Bronchial epithelial cell (primary cell): ENCODE measurements around the gene KCNK3. TPM values are rescaled to one million over a fixed set of nuclear protein-coding genes. Genes with fewer than 3 reads are reported as not detected.

Source experiments
- DNase-seq: peaks from one replicate; pipeline ENCODE4 v3.0.0-alpha.2; 2010; ENCODE audit warnings: low read depth
- FAIRE-seq: peaks from 2 replicates; lab custom pipeline; 2011; peaks lifted over from hg19 to GRCh38; lab: Jason Lieb, UNC
- H3K27me3 ChIP-seq: 2 replicates; pipeline ENCODE4 v1.5.1; 2011; ENCODE audit warnings: low read length; ENCODE audit not compliant: control insufficient read depth, insufficient read depth
- H3K36me3 ChIP-seq: 2 replicates; pipeline ENCODE4 v1.5.1; 2011; ENCODE audit warnings: low read length; ENCODE audit not compliant: control insufficient read depth, insufficient read depth
- H3K4me3 ChIP-seq: 2 replicates; pipeline ENCODE4 v1.5.1; 2011; ENCODE audit warnings: mild to moderate bottlenecking, low read depth, low read length, control low read depth
- total RNA-seq: library from RNA; depleted of rRNA; stranded (reverse); fragments of >200 nt; gene quantifications from 2 replicates; pipeline ENCODE4 v1.2.1, GENCODE V29; 2014
- TF ChIP-seq, protein P1 (sequence below): IDR thresholded peaks from 2 replicates; pipeline ENCODE4 v1.5.1; 2011; ENCODE audit warnings: mild to moderate bottlenecking, moderate library complexity, low read length, control low read depth, inconsistent platforms; ENCODE audit not compliant: insufficient read depth, severe bottlenecking

Gene KCNK3
- total RNA-seq, 1 donor from 2014 or later = not detected

DNA sequence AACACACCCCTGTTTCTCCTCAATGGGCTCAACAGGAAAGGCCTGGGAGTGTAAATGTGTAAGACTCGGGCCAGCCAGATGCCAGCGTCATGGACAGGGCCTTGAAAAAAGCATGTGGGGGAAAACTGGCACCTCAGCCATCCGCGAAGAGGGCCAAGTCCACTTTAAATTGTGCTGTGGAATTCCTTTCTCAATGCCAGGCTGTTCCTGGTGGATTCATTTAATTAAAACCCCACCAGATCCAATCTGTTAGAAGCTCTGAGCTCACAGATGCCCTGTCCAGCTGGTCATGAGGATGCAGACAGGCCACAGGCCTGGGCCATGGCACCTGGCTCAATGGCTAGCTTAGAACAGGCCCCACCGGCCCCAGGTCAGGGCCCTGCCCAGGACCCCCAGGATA, 24.8 kb downstream of the KCNK3 start:
- TF ChIP-seq, protein P1, sequence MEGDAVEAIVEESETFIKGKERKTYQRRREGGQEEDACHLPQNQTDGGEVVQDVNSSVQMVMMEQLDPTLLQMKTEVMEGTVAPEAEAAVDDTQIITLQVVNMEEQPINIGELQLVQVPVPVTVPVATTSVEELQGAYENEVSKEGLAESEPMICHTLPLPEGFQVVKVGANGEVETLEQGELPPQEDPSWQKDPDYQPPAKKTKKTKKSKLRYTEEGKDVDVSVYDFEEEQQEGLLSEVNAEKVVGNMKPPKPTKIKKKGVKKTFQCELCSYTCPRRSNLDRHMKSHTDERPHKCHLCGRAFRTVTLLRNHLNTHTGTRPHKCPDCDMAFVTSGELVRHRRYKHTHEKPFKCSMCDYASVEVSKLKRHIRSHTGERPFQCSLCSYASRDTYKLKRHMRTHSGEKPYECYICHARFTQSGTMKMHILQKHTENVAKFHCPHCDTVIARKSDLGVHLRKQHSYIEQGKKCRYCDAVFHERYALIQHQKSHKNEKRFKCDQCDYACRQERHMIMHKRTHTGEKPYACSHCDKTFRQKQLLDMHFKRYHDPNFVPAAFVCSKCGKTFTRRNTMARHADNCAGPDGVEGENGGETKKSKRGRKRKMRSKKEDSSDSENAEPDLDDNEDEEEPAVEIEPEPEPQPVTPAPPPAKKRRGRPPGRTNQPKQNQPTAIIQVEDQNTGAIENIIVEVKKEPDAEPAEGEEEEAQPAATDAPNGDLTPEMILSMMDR = no peak

DNA sequence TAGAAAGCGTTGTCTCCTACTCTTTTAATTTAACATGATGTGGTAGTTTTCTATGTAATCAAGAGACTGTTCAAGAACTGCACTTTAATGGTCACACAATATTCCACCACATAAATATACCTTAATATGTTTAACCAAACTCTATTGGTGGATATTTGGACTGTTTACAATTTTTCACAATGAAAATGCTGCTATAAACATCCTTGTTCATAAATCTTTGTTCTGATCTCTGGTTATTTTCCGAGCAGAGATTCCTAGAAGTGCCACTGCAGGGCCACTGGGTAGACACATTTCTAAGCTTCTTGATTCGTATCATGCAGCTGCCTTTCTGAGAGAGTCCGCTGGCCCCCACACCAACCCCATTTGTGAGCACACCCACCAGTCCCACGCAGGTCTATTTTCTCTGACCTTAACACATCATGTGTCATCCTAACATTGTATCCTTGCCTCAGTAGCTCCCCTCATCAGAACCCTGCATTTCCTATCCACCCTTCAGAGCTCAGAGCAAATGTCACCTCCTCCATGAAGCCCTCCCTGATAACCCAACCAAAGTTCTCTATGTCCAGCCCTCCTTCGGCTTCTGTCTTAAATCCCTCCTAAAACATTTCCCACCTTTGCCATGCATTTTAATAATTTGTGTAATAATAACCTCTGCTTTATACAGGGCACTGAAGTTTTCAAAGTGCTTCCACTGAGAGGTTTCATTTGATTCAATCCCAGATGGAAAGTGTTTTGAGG, 26.6 kb downstream of the KCNK3 start:
- Histone ChIP-seq H3K36me3 (no peaks in the 10 kb centered on the region), H3K27me3 (no peaks in the 10 kb centered on the region), H3K4me3 (no peak overlapping the region)
- DNase-seq = no peak
- TF ChIP-seq, protein P1 = no peak
- FAIRE-seq = no peak

More for the DNA sequence above, 24.8 kb downstream of the KCNK3 start:
- Histone ChIP-seq H3K27me3 (peaks cover 2% of the 10 kb centered on the region), H3K4me3 (no peak overlapping the region), H3K36me3 (no peaks in the 10 kb centered on the region)
- DNase-seq (no peak), FAIRE-seq (no peak)

DNA sequence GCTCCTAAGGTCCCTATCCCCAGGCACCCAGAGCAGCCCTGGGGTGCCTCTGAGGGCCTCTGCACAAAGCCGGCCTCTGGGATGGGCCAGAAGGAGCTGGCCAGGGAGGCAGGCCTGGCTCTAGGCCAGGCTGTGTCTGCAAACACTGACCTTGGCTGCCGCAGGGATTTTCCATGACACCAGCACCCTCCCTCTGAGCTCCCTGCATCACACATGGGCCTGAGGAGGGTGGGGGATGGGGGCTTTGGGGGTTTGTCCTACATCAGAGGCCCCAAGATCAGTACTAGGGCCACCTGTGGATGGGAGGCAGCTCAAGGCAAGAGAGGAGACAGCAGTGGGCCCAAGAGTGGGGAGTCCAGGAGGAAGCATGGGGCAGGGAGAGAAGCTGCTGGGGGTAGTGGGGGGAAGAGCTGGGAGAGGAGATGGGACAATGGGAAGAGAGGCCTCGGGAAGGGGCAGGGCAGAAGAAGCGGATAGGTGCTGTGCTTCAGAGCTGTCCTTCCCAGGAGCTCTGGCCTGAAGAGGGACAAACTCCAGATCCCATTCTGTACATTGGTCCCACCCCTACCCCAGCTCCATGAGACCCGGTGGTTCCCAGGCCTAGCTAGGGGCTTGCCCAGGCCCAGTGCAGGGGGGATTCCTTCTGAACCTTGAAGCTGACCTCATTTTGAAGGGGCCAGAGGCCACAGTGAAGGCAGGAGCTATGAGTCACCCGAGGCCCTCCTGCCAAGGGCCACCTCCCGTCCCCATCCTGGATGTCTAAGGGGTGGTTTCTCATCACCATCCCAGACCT, 28.0 kb downstream of the KCNK3 start:
- DNase-seq (no peak), FAIRE-seq (no peak)

DNA sequence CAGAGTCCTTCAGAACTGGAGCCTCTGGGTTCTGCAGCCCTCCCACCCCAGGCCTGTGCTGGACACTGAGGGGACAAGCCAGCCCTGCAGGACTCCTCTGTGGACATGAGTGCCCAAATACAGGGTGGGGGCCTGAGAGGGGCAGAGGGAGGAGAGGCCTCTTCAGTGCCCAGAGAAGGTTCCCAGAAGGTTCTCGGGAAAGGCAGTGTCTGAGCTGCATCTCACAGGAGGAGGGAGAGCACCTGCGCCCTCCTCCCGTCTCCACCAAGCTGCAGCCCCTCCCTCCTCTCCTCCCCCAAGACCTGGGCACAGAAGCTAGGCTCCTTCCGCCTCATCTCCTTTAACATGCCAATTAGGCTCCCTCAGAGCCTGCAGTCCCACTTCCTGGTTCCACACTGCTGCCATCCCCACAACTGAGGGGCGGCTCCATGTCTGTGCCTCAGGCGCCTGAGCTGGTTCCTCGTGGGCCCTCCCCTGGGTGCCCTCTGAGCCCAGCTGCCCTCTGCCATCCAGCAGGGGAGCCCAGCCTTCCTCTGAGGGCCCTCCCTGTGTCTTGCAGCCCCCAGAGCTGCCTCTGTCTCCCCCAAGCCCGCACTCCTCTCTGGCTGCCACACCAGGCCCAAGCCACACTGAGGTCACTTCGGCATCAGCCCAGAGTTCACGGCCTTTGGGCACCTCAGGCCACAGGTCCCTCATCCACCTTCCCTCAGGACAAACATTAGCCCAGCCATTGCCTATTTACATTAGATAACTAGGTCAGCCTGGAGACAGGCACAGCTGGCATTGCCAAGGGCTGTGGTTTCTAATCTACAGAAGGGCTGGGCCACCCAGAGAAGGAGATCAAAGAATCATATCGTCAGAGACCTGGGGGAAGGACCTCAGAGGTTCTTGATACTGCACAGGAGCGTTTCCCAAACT, 28.9 kb downstream of the KCNK3 start:
- H3K27me3 ChIP-seq = no peaks in the 10 kb centered on the region
- FAIRE-seq = no peak
- TF ChIP-seq, protein P1 = no peak
- no peaks in the 10 kb centered on the region for H3K36me3 ChIP-seq
- DNase-seq = no peak
- no peak overlapping the region for H3K4me3 ChIP-seq

More for the DNA sequence above, 28.0 kb downstream of the KCNK3 start:
- Histone ChIP-seq H3K27me3 (no peaks in the 10 kb centered on the region), H3K36me3 (no peaks in the 10 kb centered on the region), H3K4me3 (no peak overlapping the region)
- TF ChIP-seq, protein P1 = no peak

DNA sequence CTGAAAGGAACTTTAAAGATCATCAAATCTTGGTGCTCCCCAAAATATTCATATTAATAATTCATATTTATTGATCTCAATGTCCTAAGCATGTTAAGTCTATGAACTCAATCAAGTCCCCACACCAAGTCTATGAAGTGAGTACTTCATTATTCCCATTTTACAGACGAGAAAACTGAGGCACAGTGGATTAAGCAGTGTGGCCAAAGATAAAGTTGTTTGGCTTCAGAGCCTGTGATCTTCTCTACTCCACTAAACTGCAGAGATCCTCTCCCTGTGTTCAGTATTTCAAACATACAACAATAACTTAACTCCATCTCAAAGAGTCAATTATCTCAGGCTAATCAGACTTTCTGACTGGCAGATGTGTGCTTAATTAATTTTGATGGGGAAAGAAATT, 29.8 kb downstream of the KCNK3 start:
- DNase-seq = no peak
- TF ChIP-seq, protein P1 = no peak
- FAIRE-seq = no peak
- Histone ChIP-seq H3K36me3 (no peaks in the 10 kb centered on the region), H3K4me3 (no peak overlapping the region), H3K27me3 (no peaks in the 10 kb centered on the region)
